ENCODE data around the gene SRXN1. TPM values are rescaled to one million over a fixed set of nuclear protein-coding genes. Genes with fewer than 3 reads are reported as not detected.

Gene SRXN1
- total RNA-seq, 6 experiments from 2014 or later, result 50.0 to 65.4 (median 58.3) TPM

DNA sequence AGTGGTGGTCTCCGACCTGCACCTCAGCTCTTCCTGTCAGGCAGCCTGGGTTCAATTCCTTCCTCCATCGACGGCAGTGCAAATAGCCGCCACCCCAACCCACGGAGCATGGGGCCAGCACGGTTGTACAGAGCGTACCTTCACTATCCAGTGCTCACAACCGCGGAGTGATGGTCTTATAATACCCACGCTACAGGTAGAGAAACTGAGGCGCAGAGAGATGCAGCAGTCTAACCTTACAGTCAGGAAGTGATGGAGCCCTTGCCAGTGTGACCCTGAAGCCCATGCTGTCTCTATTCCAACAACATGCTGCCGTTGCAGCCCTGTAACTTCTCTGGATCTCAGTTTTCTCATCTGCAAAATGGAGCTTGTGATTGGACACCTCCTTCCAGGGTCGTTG, 11.6 kb upstream of the SRXN1 start:
- no peak overlapping the region for H3K27ac Mint-ChIP-seq
- peaks cover 29% of the 10 kb centered on the region for H3K27me3 Mint-ChIP-seq (ENCODE audit: insufficient read depth)
- no peak for DNase-seq
- H3K36me3 Mint-ChIP-seq (ENCODE audit: low read depth), result no peaks in the 10 kb centered on the region
- H3K9me3 Mint-ChIP-seq, result no peaks in the 10 kb centered on the region
- TF ChIP-seq, protein P1, sequence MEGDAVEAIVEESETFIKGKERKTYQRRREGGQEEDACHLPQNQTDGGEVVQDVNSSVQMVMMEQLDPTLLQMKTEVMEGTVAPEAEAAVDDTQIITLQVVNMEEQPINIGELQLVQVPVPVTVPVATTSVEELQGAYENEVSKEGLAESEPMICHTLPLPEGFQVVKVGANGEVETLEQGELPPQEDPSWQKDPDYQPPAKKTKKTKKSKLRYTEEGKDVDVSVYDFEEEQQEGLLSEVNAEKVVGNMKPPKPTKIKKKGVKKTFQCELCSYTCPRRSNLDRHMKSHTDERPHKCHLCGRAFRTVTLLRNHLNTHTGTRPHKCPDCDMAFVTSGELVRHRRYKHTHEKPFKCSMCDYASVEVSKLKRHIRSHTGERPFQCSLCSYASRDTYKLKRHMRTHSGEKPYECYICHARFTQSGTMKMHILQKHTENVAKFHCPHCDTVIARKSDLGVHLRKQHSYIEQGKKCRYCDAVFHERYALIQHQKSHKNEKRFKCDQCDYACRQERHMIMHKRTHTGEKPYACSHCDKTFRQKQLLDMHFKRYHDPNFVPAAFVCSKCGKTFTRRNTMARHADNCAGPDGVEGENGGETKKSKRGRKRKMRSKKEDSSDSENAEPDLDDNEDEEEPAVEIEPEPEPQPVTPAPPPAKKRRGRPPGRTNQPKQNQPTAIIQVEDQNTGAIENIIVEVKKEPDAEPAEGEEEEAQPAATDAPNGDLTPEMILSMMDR (IDR thresholded peaks at IDR 0.05), result no peak
- peaks cover 28% of the 10 kb centered on the region for H3K4me1 Mint-ChIP-seq (ENCODE audit: low read depth)
- no peak overlapping the region for H3K4me3 Mint-ChIP-seq

DNA sequence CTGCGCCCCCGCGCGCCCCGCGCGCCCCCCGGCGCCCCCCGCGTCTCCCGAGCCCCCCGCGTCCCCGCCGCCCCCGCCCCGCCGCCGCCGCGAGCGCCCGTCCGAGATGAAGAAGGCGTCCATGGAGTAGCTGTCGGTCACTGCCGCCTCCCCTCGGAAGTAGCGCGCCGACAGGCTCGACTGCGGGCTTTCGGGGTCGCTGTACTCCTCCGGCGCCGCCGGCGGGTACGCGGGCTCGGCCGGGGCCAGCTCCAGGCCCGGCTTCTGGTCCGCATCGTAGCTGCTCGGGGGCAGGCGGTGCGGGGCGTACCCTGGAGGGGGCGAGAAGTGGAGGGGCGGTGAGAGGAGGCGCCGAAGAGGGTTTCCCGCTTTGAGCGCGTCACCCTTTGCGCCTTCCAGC, 11.2 kb upstream of the SRXN1 start:
- Mint-ChIP-seq H3K27me3 (ENCODE audit: insufficient read depth) (peaks cover 29% of the 10 kb centered on the region), H3K4me1 (ENCODE audit: low read depth) (peaks cover 33% of the 10 kb centered on the region), H3K4me3 (no peak overlapping the region), H3K27ac (no peak overlapping the region), H3K36me3 (ENCODE audit: low read depth) (no peaks in the 10 kb centered on the region), H3K9me3 (no peaks in the 10 kb centered on the region)
- TF ChIP-seq, protein P1 (IDR thresholded peaks at IDR 0.05), result no peak
- no peak for DNase-seq

DNA sequence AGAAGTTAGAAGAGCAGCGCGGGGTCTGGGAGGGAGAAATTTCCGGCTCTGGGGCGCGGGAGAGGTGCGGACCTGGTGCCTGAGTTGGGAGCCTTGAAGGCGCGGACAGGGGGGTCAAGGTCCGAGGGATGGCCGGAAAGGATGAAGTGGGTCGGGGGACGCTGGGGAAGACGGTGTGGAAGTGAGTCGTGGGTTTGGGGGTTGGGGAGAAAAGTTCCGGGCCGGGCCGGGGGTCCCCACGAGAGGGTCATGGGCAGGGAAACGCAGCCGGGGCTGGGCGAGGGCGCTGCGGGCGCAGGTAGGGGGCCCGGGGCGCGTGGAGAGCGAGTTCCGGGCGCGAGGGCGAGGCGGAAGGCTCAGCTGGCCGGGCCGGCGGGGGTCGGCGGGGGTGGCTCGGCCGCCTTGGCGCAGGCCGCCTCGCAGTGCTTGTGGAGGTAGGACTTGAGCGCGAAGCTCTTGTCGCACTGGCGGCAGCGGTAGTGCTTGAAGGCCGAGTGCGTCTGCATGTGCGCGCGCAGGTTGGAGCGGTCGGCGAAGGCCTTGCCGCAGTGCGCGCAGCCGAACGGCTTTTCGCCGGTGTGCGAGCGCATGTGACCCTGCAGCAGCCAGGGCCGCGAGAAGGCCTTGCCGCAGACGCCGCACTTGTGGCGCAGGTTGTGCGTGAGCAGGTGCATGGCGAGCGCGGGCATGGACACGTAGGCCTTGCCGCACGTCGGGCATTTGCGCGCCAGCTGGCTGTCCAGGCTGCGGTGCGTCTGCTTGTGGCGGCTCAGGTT, 10.5 kb upstream of the SRXN1 start:
- peaks cover 25% of the 10 kb centered on the region for H3K27me3 Mint-ChIP-seq (ENCODE audit: insufficient read depth)
- no peak overlapping the region for H3K27ac Mint-ChIP-seq
- TF ChIP-seq, protein P1 (IDR thresholded peaks at IDR 0.05), result no peak
- peaks cover 39% of the 10 kb centered on the region for H3K4me1 Mint-ChIP-seq (ENCODE audit: low read depth)
- no peak for DNase-seq
- no peak overlapping the region for H3K4me3 Mint-ChIP-seq
- H3K36me3 Mint-ChIP-seq (ENCODE audit: low read depth), result no peaks in the 10 kb centered on the region
- no peaks in the 10 kb centered on the region for H3K9me3 Mint-ChIP-seq

DNA sequence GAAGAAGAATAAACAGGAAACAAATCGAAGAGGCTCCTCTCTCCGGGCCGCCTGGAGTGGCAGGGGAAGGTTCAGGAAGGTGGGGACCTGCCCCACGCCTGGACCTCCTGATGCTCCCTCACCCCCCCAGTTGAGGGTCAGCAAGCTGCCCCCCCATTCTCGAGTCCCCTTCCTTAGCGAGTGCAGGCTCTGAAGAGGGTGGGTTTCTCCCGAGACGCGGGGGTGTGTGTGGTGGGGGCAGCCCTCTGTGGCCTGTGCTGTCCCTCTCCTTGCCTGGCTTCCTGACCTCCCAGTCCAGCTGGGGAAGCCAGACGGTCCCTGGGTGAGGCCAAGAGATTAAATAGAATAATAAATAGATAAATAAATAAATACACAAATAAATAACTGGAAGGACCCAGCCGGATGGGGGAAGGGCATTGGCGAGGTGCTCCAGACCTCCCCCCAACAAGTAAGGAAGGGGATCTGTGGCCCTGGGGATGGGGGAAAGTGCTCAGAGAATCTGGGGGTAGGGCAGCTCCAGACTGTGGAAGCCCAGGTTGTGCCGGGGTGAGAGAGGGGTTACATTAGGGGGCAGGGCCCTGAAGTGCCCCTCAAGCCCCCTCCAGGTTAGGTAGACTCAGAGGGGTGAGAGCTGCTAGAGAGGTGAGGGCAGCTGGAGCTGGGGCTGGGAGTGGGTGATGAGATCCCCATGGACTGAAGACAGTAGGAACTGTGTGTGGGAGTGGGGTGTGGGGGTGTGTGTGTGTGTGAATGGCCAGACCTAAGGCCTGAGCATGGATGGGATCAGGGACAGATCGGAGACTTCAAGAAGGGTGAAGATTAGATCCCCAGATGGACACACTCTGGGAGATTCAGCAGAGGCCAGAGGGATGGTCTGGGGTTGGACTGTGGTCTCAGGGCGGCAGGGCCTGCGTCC, 9.5 kb upstream of the SRXN1 start:
- no peak overlapping the region for H3K27ac Mint-ChIP-seq
- H3K27me3 Mint-ChIP-seq (ENCODE audit: insufficient read depth), result peaks cover 24% of the 10 kb centered on the region

More for the DNA sequence above, 9.5 kb upstream of the SRXN1 start:
- Mint-ChIP-seq H3K9me3 (no peaks in the 10 kb centered on the region), H3K4me3 (no peak overlapping the region), H3K4me1 (ENCODE audit: low read depth) (peaks cover 49% of the 10 kb centered on the region), H3K36me3 (ENCODE audit: low read depth) (no peaks in the 10 kb centered on the region)
- DNase-seq, result no peak
- TF ChIP-seq, protein P1 (IDR thresholded peaks at IDR 0.05), result no peak

All from HFFc6 (cell line).